Measurements from ENCODE around the gene GAB4.

- TF ChIP-seq POLR2A (IDR thresholded peaks at IDR 0.05; ENCODE audit: extremely low read depth, insufficient read length) (no peak), CTCF (IDR thresholded peaks at IDR 0.05; ENCODE audit: low read depth, low read length) (no peak)
These were observed 54.6 kb downstream of the GAB4 start for GRCh38 chr22:16953206-16954059.
